Measurements from ENCODE around the gene WWC2. TPM values are rescaled to one million over a fixed set of nuclear protein-coding genes. Genes with fewer than 3 reads are reported as not detected.

Gene WWC2
- total RNA-seq, 4 donors from 2014 or later: 4.5 to 10.7 (median 8.6) TPM

- in situ Hi-C loops (cut with MboI; ENCODE audit: low sequenced_read_pairs in 4 of 4): loop anchor here in 1 of 4 donors (10.0 kb wide), 1 partner anchor 46 kb away; no protein-coding TSS in a partner anchor
- H3K9me3 ChIP-seq: no peaks in the 10 kb centered on the region
- ATAC-seq: no peak
- no peak overlapping the region for H3K4me3 ChIP-seq
- no peak overlapping the region for H3K27ac ChIP-seq
- no peaks in the 10 kb centered on the region for H3K4me1 ChIP-seq
- intact Hi-C loops (cut with DNase I; ENCODE audit: low total_unique reads): no loop called here
- H3K27me3 ChIP-seq: no peaks in the 10 kb centered on the region
- H3K36me3 ChIP-seq: no peaks in the 10 kb centered on the region
- no peak for TF ChIP-seq POLR2A (IDR thresholded peaks at IDR 0.05)
- TF ChIP-seq CTCF (IDR thresholded peaks at IDR 0.05 in 4 of 5, conservative IDR thresholded peaks at IDR 0.05 in 1 of 5): no peak
- DNase-seq: no peak
These were observed 31.5 kb downstream of the WWC2 start for GRCh38 chr4:183130328-183131155.

GRCh38 chr4:183132081-183132480 lies 33.0 kb downstream of the WWC2 start:
- intact Hi-C loops (cut with DNase I; ENCODE audit: low total_unique reads): no loop called here
- ATAC-seq: no peak

GRCh38 chr4:183132865-183133264 lies 33.8 kb downstream of the WWC2 start:
- no peaks in the 10 kb centered on the region for H3K4me1 ChIP-seq
- ATAC-seq (no peak), DNase-seq (no peak)
- intact Hi-C loops (cut with DNase I; ENCODE audit: low total_unique reads) (no loop called here), in situ Hi-C loops (cut with MboI; ENCODE audit: low sequenced_read_pairs in 4 of 4) (loop anchor here in 1 of 4 donors (10.0 kb wide), 1 partner anchor 48 kb away; no protein-coding TSS in a partner anchor)
- no peak overlapping the region for H3K4me3 ChIP-seq
- no peaks in the 10 kb centered on the region for H3K27me3 ChIP-seq
- no peak for TF ChIP-seq CTCF (IDR thresholded peaks at IDR 0.05 in 4 of 5, conservative IDR thresholded peaks at IDR 0.05 in 1 of 5)
- TF ChIP-seq POLR2A (IDR thresholded peaks at IDR 0.05): no peak
- H3K9me3 ChIP-seq: no peaks in the 10 kb centered on the region
- H3K36me3 ChIP-seq: no peaks in the 10 kb centered on the region
- no peak overlapping the region for H3K27ac ChIP-seq

More at GRCh38 chr4:183132081-183132480, 33.0 kb downstream of the WWC2 start:
- no peak overlapping the region for H3K4me3 ChIP-seq
- no peaks in the 10 kb centered on the region for H3K36me3 ChIP-seq
- no peak for DNase-seq
- in situ Hi-C loops (cut with MboI; ENCODE audit: low sequenced_read_pairs in 4 of 4): loop anchor here in 1 of 4 donors (10.0 kb wide), 1 partner anchor 47 kb away; no protein-coding TSS in a partner anchor
- no peak overlapping the region for H3K27ac ChIP-seq
- H3K4me1 ChIP-seq: no peaks in the 10 kb centered on the region
- TF ChIP-seq POLR2A (IDR thresholded peaks at IDR 0.05) (no peak), CTCF (IDR thresholded peaks at IDR 0.05 in 4 of 5, conservative IDR thresholded peaks at IDR 0.05 in 1 of 5) (no peak)
- H3K9me3 ChIP-seq: no peaks in the 10 kb centered on the region
- no peaks in the 10 kb centered on the region for H3K27me3 ChIP-seq

GRCh38 chr4:183136855-183137254 lies 37.8 kb downstream of the WWC2 start:
- no peaks in the 10 kb centered on the region for H3K9me3 ChIP-seq
- no peak overlapping the region for H3K27ac ChIP-seq
- no peaks in the 10 kb centered on the region for H3K27me3 ChIP-seq
- DNase-seq (no peak), ATAC-seq (no peak)
- H3K4me1 ChIP-seq: peaks cover 2 to 3% of the 10 kb centered on the region in 2 donors
- TF ChIP-seq POLR2A (IDR thresholded peaks at IDR 0.05) (no peak), CTCF (IDR thresholded peaks at IDR 0.05 in 4 of 5, conservative IDR thresholded peaks at IDR 0.05 in 1 of 5) (no peak)
- no peaks in the 10 kb centered on the region for H3K36me3 ChIP-seq
- in situ Hi-C loops (cut with MboI; ENCODE audit: low sequenced_read_pairs in 4 of 4) (loop anchor here in 1 of 4 donors (10.0 kb wide), 1 partner anchor 52 kb away; no protein-coding TSS in a partner anchor), intact Hi-C loops (cut with DNase I; ENCODE audit: low total_unique reads) (no loop called here)
- H3K4me3 ChIP-seq: no peak overlapping the region

Measured in gastrocnemius medialis (tissue), 4 donors.